Colonic mucosa (tissue), 4 donors: ENCODE measurements around the gene MARCHF9. TPM values are rescaled to one million over a fixed set of nuclear protein-coding genes. Genes with fewer than 3 reads are reported as not detected.

ENCODE experiments used
- DNase-seq: peaks from one replicate; pipeline ENCODE4 v3.0.0-alpha.2; 2020
- H3K27ac ChIP-seq: fragments of 200-600 bp; one replicate; pipeline ENCODE4 v1.8.0; 2021
- H3K27me3 ChIP-seq: fragments of 200-600 bp; one replicate; pipeline ENCODE4 v1.8.0; 2021
- H3K36me3 ChIP-seq: fragments of 200-600 bp; one replicate; pipeline ENCODE4 v1.8.0; 2021
- H3K4me1 ChIP-seq: fragments of 200-600 bp; one replicate; pipeline ENCODE4 v1.8.0; 2021; ENCODE audit warnings: mild to moderate bottlenecking
- H3K4me3 ChIP-seq: fragments of 200-600 bp; one replicate; pipeline ENCODE4 v1.8.0; 2021
- H3K9ac ChIP-seq, 2 donors: one replicate each; pipeline ENCODE4 v1.7.0; 2013; ENCODE audit warnings: control low read depth in 2 of 2, low read depth in 2 of 2, low read length in 2 of 2
- H3K9me3 ChIP-seq: fragments of 200-600 bp; one replicate; pipeline ENCODE4 v1.8.0; 2021
- CTCF ChIP-seq: fragments of 200-600 bp; IDR thresholded peaks from one replicate; pipeline ENCODE4 v1.8.0; 2022; ENCODE audit warnings: antibody characterized with exemption, mild to moderate bottlenecking
- intact Hi-C: fragments of 100-400 bp; cut with DNase I; formaldehyde crosslinking; loops from one replicate; pipeline ENCODE4 v1.14.1; 2022
- total RNA-seq, 2 donors: library from RNA; stranded (reverse); fragmentation: NEBNext Ultra II Directional in 1 of 2; extraction: Animal tissue kit (Norgen Biotek cat#: 25700) in 1 of 2; gene quantifications; one replicate each; pipeline ENCODE4 v1.2.1, GENCODE V29; 2021
- donor health status: healthy.
- donor health status: DM: no; HTN: no; CAD: no.
- donor health status: DM: no; HTN: no; CAD: no.

The MARCHF9 gene
- total RNA-seq, 2 donors from 2014 or later: 10.6 to 14.3 TPM

- no peak overlapping the region for H3K9ac ChIP-seq
- no peaks in the 10 kb centered on the region for H3K36me3 ChIP-seq
- no peak for DNase-seq
- peaks cover 6% of the 10 kb centered on the region for H3K27me3 ChIP-seq
- no peak for TF ChIP-seq CTCF
- no peak overlapping the region for H3K4me3 ChIP-seq
- intact Hi-C loops: no loop called here
- no peaks in the 10 kb centered on the region for H3K4me1 ChIP-seq
- H3K27ac ChIP-seq: no peak overlapping the region
- no peaks in the 10 kb centered on the region for H3K9me3 ChIP-seq
These were observed 30.6 kb upstream of the MARCHF9 start for GRCh38 chr12:57724003-57724935.

DNA sequence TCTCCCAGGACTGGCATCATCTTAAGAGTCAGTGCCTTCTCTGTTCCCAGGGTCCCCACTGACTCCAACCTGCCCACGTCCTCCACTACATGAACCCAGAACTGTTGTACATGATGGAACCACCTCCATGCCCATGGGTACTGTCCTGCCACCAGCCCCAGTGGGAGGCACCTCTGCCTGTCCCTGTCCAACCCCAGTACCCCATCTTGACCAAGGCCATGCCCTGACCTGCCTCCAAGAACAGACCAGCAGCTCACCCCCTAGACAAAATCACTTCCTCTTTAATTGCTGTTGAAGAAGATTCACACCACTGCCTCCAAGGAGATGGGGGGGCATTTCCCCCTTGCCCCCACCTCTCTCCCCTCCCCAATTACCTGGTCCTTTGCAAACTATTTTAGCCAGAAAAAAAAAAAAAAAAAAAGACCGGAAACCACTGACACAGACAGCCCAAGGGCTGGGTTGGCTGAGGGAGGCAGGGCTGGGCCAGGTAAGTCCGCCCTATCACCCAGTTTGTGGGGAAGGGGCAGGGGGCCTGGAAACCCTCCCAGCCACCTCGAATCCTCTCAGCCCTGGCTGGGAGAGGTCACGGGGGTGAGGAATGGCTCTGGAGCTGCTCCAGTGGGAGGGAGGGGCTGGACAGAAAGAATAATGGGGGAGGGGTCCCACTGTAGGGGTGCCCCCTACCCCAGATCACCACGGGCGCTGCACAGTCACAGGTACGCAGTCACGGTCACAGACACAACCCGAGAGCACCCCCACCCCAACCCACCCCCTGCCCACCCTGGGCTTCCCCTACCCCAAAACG is 29.8 kb upstream of the MARCHF9 start:
- H3K36me3 ChIP-seq: no peaks in the 10 kb centered on the region
- no peak overlapping the region for H3K27ac ChIP-seq
- H3K4me3 ChIP-seq: no peak overlapping the region
- H3K27me3 ChIP-seq: peaks cover 6% of the 10 kb centered on the region
- no peak for TF ChIP-seq CTCF
- no peaks in the 10 kb centered on the region for H3K4me1 ChIP-seq
- no peaks in the 10 kb centered on the region for H3K9me3 ChIP-seq
- intact Hi-C loops: no loop called here
- H3K9ac ChIP-seq: no peak overlapping the region
- no peak for DNase-seq

DNA sequence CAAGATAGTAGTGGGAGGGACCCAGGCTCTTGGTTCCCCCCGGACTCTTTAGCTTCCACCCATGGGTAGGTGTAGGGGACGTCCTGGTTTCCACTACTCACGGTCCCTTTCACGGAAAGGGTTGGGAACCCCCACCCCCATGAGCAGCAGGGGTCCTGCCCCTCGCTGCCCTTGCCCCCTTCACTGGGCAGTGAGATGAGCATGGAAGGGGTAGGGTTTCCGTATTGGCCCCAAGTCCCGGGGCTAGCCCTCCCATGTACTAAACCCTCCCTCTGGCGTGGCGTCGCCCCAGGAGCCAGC is 29.1 kb upstream of the MARCHF9 start:
- Histone ChIP-seq H3K9ac (no peak overlapping the region), H3K36me3 (no peaks in the 10 kb centered on the region), H3K4me3 (peak overlapping the region; percentile 48), H3K27me3 (peaks cover 6% of the 10 kb centered on the region), H3K4me1 (no peaks in the 10 kb centered on the region), H3K9me3 (no peaks in the 10 kb centered on the region), H3K27ac (no peak overlapping the region)
- DNase-seq: no peak
- intact Hi-C loops: no loop called here
- no peak for TF ChIP-seq CTCF

DNA sequence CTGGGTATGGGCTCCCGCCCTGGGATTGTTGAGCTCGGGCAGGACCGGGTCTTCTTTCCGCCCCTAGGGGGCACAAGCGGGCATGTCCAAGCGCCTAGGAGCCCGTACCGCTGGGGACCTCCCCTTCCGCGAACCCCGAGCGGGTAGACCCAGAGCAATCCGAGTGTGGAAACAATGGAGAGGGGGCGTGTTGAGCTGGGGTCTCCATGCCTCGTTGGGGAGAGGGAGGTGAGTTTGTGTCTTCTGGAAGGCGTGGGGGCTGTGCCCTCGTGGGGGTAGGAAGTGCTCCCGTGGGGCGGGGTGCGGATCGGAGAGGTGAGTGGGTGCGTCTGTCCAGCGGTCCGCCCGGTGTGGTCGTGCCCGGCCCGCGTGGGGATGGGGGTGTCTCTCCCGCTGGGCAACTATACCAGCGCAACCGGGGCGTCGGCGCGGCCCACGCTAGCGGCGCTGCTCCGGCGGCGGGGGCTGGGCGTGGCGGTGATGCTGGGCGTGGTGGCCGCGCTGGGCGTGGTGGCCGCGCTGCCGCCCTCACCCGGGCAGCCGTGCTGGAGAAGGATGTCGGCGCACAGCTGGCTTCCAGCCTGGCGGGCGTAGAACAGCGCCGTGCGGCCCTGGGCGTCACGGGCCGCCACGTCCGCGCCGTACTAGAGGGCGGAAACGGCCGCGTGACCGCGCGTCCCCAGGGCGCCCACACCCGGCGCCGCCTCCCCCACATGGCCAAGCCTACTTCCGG is 28.6 kb upstream of the MARCHF9 start:
- no peaks in the 10 kb centered on the region for H3K4me1 ChIP-seq
- intact Hi-C loops: no loop called here
- H3K27me3 ChIP-seq: peaks cover 6% of the 10 kb centered on the region
- peak; percentile 88 for DNase-seq
- peak overlapping the region; percentile 71 to 72 for H3K9ac ChIP-seq
- peak overlapping the region; percentile 48 for H3K4me3 ChIP-seq
- H3K27ac ChIP-seq: peak overlapping the region; percentile 24
- H3K36me3 ChIP-seq: no peaks in the 10 kb centered on the region
- H3K9me3 ChIP-seq: no peaks in the 10 kb centered on the region
- peak; percentile 72 for TF ChIP-seq CTCF
